Activated naive CD8-positive, alpha-beta T cell treated with anti-CD3 and anti-CD28 coated beads, Interleukin-2, amount 10 ng/mL, durations not matched to agents 7 days and 5 days (primary cell): ENCODE data around the gene TIGD4. TPM values are rescaled to one million over a fixed set of nuclear protein-coding genes. Genes with fewer than 3 reads are reported as not detected.

Experiments
- ATAC-seq: fragments of 150-1000 bp; cut with Tn5 transposase; one replicate; pipeline ENCODE4 v1.10.0; 2021; ENCODE audit warnings: low read depth, moderate library complexity
- POLR2A ChIA-PET: fragments of 350-600 bp; sonication (Branson Sonifier 250); formaldehyde crosslinking; loops from one replicate; lab custom pipeline; 2021; ENCODE audit warnings: antibody characterized with exemption; lab: Charles Lee
- DNase-seq: peaks from one replicate; pipeline ENCODE4 v3.0.0; 2021
- H3K27ac Mint-ChIP-seq: one replicate; pipeline ENCODE4 v1.8.0; 2022; ENCODE audit warnings: mild to moderate bottlenecking, mixed read lengths
- H3K27me3 Mint-ChIP-seq: one replicate; pipeline ENCODE4 v1.8.0; 2022; ENCODE audit warnings: mild to moderate bottlenecking, moderate library complexity, mixed read lengths
- H3K36me3 Mint-ChIP-seq: one replicate; pipeline ENCODE4 v1.8.0; 2021; ENCODE audit warnings: mild to moderate bottlenecking, mixed read lengths
- H3K4me1 Mint-ChIP-seq: one replicate; pipeline ENCODE4 v1.8.0; 2021; ENCODE audit warnings: mixed read lengths
- H3K4me3 Mint-ChIP-seq: one replicate; pipeline ENCODE4 v1.8.0; 2022; ENCODE audit warnings: mild to moderate bottlenecking, moderate library complexity, mixed read lengths
- H3K9me3 Mint-ChIP-seq: one replicate; pipeline ENCODE4 v1.8.0; 2021; ENCODE audit warnings: mixed read lengths
- total RNA-seq, 2 experiments: library from RNA; stranded (reverse); gene quantifications; one replicate each; pipeline ENCODE4 v1.2.3, GENCODE V29; 2021

TIGD4 gene
- under 1 TPM; 0.34 to 0.47 TPM for total RNA-seq

DNA sequence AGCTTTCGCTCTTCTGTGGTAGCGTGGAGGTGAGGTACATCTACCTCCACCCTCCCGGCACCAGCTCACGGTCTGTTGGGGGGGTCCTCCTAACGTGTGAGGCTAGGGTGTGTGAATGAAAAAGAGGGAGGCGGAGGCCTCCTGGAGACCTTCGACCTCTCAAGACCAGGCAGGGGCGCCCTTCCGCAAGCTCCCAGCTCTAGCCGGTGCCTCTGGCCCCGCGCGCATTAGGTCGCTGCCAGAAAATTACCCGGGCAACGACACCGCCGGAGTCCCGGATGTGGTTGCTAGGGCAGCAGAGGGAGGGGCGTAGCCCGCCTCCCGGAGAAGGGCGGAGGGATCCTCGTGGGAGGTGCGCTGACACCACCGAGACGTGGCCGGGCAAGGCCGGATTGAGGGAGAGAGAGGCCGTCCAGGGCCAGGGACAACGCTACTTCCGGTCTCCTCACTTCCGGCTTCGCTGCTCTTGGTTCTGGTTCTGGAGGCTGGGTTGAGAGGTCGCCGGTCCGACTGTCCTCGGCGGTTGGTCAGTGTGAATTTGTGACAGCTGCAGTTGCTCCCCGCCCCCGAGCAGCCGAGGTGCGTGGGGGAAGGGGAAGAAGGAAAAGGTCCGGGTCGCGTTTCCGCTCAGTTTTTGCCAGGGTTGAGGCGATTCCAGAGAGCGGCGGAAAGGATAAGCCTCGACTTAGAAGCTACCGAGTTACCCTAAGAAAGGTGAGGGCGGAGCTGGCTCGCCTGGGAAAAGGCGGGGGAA lies at the start of gene TIGD4, which contains the start of gene ARFIP1:
TSS of gene TIGD4 (minus strand) at position 218 of the 754 bp plus-strand sequence. CDS start 8,726 bp downstream, outside the sequence.
TSS of gene ARFIP1 (plus strand) at position 442 of the 754 bp plus-strand sequence. CDS start 49,680 bp downstream, outside the sequence.
- peak within 1 kb of the TSS; percentile 95 for H3K4me3 Mint-ChIP-seq
- H3K27ac Mint-ChIP-seq = peak within 1 kb of the TSS; percentile 92
- peak; percentile 88 for ATAC-seq
- H3K27me3 Mint-ChIP-seq = peaks cover 13% of the 10 kb centered on the region
- POLR2A ChIA-PET = interaction anchor here (0.7 to 2.1 kb wide), 10 partner anchors 11 to 954 kb away, joined by 3 to 11 read pairs (median 5); partner anchors contain the start of genes FBXW7 and TMEM154
- peak; percentile 96 for DNase-seq
- no peaks in the 10 kb centered on the region for H3K9me3 Mint-ChIP-seq
- peaks cover 2% of the 10 kb centered on the region for H3K36me3 Mint-ChIP-seq
- peaks cover 31% of the 10 kb centered on the region for H3K4me1 Mint-ChIP-seq

DNA sequence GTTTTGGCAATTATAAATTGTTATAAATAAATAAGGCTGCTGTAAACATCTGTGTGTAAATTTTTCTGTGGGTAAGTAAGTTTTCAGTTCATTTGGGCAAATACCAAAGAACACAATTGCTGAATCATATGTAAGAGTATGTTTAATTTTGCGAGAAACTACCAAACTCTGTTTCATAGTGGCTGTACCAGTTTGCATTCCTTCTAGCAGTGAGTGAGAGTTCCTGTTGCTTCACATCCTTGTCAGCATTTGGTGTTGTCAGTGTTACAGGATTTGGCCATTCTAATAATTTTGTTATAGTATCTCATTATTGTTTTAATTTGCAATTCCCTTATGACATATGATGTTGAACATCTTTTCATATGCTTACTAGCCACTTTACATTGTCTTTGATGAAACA lies 48.6 kb upstream of the TIGD4 start:
- ATAC-seq (no peak), DNase-seq (no peak)
- Mint-ChIP-seq H3K27ac (no peak overlapping the region), H3K9me3 (peaks cover 4% of the 10 kb centered on the region), H3K36me3 (peaks cover 29% of the 10 kb centered on the region), H3K27me3 (no peaks in the 10 kb centered on the region), H3K4me1 (no peaks in the 10 kb centered on the region), H3K4me3 (no peak overlapping the region)
- POLR2A ChIA-PET = no interaction called here

DNA sequence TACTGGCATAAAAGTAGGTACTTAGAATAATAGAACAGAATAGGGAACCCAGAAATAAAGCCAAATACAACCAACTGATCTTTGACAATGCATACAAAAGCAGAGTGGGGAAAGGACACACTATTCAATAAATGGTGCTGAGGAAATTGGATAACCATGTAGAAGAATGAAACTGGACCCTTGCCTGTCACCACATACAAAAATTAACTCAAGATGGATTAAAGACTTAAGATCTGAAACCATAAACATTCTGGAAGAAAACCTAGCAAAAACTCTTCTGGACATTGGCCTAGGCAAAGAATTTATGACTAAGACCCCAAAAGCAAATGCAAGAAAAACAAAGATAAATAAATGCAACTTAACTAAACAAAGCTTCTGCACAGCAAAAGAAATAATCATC lies 45.8 kb upstream of the TIGD4 start:
- ATAC-seq = no peak
- H3K9me3 Mint-ChIP-seq = peaks cover 8% of the 10 kb centered on the region

DNA sequence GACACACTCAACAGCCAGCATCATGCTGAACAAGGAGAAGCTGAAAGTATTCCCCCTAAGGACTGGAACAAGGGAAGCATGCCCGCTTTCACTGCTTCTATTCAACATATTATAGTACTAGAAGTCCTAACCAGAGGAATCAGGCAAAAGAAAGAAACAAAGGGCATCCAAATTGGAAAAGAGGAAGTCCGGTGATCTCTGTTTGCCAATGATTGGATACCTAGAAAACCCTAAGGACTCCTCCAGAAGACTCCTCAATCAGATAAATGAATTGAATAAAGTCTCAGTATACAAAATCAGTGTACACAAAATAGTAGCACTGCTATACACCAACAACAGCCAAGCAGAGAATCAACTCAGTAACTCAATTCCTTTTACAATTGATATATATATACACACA lies 45.0 kb upstream of the TIGD4 start:
- DNase-seq (no peak), ATAC-seq (no peak)
- POLR2A ChIA-PET = no interaction called here
- H3K9me3 Mint-ChIP-seq = peaks cover 8% of the 10 kb centered on the region
- no peak overlapping the region for H3K4me3 Mint-ChIP-seq
- H3K27me3 Mint-ChIP-seq = no peaks in the 10 kb centered on the region
- peaks cover 18% of the 10 kb centered on the region for H3K36me3 Mint-ChIP-seq
- H3K4me1 Mint-ChIP-seq = no peaks in the 10 kb centered on the region
- H3K27ac Mint-ChIP-seq = no peak overlapping the region

More for the DNA sequence above, 45.8 kb upstream of the TIGD4 start:
- no peak for DNase-seq
- Mint-ChIP-seq H3K27ac (no peak overlapping the region), H3K4me1 (no peaks in the 10 kb centered on the region), H3K27me3 (no peaks in the 10 kb centered on the region), H3K4me3 (no peak overlapping the region), H3K36me3 (peaks cover 16% of the 10 kb centered on the region)
- POLR2A ChIA-PET = no interaction called here

DNA sequence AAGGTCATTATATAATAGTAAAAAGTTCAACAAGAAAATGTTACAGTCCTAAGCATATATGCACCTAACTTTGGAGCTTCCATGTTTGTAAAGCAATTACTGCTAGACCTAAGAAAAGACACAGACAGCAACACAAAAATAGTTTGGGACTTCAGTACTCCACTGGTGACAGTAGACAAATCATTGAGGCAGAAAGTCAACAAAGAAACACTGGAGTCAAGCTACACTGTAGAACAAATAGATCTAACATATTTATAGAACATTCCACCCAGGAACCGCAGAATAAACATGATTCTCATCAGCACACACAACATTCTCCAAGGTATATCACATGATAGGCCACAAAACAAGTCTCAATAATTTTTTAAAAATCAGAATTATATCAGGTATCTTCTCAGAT lies 42.8 kb upstream of the TIGD4 start:
- no peak for ATAC-seq
- H3K9me3 Mint-ChIP-seq = peaks cover 6% of the 10 kb centered on the region

DNA sequence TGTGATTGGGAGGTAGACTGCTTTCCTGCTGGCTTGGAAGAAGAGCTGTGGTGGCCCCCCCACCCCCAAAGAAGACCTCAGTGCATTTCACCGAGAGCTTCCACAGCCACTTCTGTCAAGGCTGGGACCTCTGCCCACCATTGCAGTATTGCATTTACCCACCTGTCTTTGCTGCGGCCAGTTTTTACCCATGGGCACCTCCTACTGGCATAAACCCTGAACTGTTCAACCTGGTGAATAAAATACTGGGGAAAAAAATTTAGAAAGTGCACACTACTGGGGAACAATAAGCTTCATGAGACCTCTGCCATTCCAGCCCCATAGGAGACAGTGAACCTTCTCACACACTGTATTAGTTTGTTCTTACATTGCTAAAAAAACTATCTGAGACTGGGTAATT lies 40.5 kb upstream of the TIGD4 start:
- H3K4me3 Mint-ChIP-seq = no peak overlapping the region
- DNase-seq (no peak), ATAC-seq (no peak)
- POLR2A ChIA-PET = no interaction called here
- H3K27me3 Mint-ChIP-seq = no peaks in the 10 kb centered on the region
- H3K9me3 Mint-ChIP-seq = peaks cover 15% of the 10 kb centered on the region
- no peak overlapping the region for H3K27ac Mint-ChIP-seq
- H3K4me1 Mint-ChIP-seq = peaks cover 14% of the 10 kb centered on the region
- H3K36me3 Mint-ChIP-seq = peaks cover 36% of the 10 kb centered on the region

More for the DNA sequence above, 42.8 kb upstream of the TIGD4 start:
- H3K4me3 Mint-ChIP-seq = no peak overlapping the region
- DNase-seq = no peak
- POLR2A ChIA-PET = no interaction called here
- H3K27me3 Mint-ChIP-seq = no peaks in the 10 kb centered on the region
- H3K36me3 Mint-ChIP-seq = peaks cover 19% of the 10 kb centered on the region
- no peak overlapping the region for H3K27ac Mint-ChIP-seq
- peaks cover 4% of the 10 kb centered on the region for H3K4me1 Mint-ChIP-seq

DNA sequence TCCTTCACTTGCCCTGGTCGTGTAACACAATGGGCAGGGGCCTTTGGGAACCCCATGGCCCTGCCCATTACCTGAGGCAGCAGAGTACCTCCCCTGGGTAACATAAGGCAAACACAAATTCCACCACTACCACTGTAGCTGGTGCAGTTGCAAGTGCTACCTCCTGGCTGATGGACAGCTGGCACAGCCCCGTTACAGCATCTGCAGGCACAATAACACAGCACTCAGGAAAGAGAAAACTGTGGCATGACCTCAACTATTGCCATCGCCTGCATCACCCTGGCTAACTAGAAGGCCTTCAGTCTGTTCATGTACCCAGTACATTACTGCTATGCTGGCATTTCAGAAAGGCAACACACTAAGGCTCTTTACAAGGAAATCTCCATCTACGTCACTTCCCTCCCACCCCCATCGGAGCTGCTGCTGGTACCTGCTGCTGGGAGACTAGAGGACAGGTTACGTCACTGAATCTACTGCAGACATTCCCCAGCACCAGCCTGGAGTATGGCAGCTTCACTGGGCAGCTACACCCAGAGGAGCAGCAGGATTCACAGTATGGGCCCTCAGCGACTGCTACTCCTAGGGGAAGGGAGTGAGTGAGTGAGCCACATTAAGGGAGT lies 39.6 kb upstream of the TIGD4 start:
- Mint-ChIP-seq H3K9me3 (peaks cover 15% of the 10 kb centered on the region), H3K27me3 (no peaks in the 10 kb centered on the region), H3K36me3 (peaks cover 43% of the 10 kb centered on the region), H3K4me1 (peaks cover 14% of the 10 kb centered on the region), H3K4me3 (no peak overlapping the region), H3K27ac (no peak overlapping the region)
- POLR2A ChIA-PET = no interaction called here
- no peak for ATAC-seq
- no peak for DNase-seq

DNA sequence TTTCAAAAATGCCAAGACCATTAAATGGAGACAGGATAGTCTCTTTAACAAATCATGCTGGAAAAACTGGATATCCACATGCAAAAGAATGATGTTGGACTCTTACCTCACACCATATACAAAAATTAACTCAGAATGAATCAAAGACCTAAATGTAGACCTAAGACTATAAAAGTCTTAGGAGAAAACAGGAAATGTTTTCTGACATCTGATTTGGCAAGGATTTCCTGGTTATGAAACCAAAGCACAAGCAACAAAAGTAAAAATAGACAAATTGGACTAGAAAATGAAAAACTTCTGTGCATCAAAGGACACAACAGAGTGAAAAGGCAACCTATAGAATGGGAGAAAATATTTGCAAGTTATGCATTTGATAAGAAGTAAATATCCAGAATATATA lies 37.8 kb upstream of the TIGD4 start:
- POLR2A ChIA-PET = no interaction called here
- Mint-ChIP-seq H3K27ac (no peak overlapping the region), H3K27me3 (no peaks in the 10 kb centered on the region), H3K4me3 (no peak overlapping the region), H3K9me3 (peaks cover 18% of the 10 kb centered on the region), H3K4me1 (peaks cover 14% of the 10 kb centered on the region), H3K36me3 (peaks cover 56% of the 10 kb centered on the region)
- ATAC-seq (no peak), DNase-seq (no peak)

DNA sequence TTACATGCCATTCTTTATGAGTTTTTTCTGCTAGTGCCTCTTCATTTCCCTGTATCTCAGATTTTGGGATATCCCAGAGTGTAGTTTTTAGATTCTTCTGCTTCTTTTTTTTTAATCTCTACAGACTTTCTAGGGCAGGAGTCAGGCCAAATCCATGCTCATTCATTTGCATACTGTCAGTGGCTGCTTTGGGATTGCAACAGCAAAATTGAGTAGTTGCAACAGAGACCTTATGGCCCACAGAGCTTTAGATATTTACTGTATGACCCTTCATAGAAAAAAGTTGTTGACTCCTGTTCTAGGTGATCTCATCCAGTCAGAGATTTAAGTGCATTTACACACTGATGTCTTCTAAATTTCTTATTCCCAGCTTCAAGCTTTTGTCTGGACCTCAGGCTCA lies 35.5 kb upstream of the TIGD4 start:
- no peak overlapping the region for H3K4me3 Mint-ChIP-seq
- ATAC-seq (no peak), DNase-seq (no peak)
- H3K9me3 Mint-ChIP-seq = peaks cover 19% of the 10 kb centered on the region
- H3K27ac Mint-ChIP-seq = no peak overlapping the region
- POLR2A ChIA-PET = no interaction called here
- peaks cover 57% of the 10 kb centered on the region for H3K36me3 Mint-ChIP-seq
- peaks cover 15% of the 10 kb centered on the region for H3K4me1 Mint-ChIP-seq
- H3K27me3 Mint-ChIP-seq = no peaks in the 10 kb centered on the region

DNA sequence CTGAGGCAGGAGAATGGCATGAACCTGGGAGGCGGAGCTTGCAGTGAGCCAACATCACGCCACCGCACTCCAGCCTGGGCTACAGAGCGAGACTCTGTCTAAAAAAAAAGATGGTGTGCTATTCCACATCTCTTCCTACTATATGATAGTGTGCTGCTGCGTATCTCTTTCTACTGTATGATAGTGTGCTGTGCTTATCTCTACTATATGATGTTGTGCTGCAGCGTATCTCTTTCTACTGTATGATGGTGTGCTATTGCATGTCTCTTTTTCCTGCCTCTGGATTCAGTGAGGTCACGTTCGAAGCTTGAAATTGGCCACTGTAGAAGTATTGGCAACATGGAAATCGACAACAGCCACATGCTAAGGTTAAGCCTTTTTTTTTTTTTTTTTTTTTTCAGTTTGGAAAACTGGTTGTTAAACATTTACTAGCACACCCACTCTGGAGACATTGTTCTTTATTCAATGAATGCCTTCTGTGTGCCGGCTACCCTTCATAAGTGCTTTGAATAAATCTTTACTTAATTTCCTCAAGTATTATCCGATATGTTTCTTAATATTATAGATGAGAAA lies 31.3 kb upstream of the TIGD4 start:
- Mint-ChIP-seq H3K4me3 (no peak overlapping the region), H3K27ac (no peak overlapping the region), H3K4me1 (peaks cover 8% of the 10 kb centered on the region), H3K36me3 (peaks cover 54% of the 10 kb centered on the region), H3K9me3 (peaks cover 8% of the 10 kb centered on the region), H3K27me3 (no peaks in the 10 kb centered on the region)
- DNase-seq (no peak), ATAC-seq (no peak)
- POLR2A ChIA-PET = no interaction called here

DNA sequence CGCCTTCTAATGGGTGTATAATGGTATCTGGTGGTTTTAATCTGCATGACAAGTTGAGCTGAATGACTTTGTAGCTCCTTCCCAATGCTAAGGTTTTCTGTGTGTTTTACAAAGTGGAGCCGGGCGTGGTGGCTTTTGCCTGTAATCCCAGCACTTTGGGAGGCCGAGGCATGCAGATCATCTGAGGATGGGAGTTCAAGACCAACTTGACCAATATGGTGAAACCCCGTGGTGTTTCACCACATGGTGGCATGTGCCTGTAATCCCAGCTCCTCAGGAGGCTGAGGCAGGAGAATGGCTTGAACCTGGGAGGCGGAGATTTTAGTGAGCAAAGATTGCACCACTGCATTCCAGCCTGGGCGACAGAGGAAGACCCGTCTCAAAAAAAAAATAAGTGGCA lies 29.1 kb upstream of the TIGD4 start:
- ATAC-seq (no peak), DNase-seq (no peak)
- H3K27ac Mint-ChIP-seq = no peak overlapping the region
- peaks cover 4% of the 10 kb centered on the region for H3K9me3 Mint-ChIP-seq
- POLR2A ChIA-PET = no interaction called here
- H3K4me3 Mint-ChIP-seq = no peak overlapping the region
- no peaks in the 10 kb centered on the region for H3K27me3 Mint-ChIP-seq
- H3K4me1 Mint-ChIP-seq = peaks cover 8% of the 10 kb centered on the region
- peaks cover 40% of the 10 kb centered on the region for H3K36me3 Mint-ChIP-seq

DNA sequence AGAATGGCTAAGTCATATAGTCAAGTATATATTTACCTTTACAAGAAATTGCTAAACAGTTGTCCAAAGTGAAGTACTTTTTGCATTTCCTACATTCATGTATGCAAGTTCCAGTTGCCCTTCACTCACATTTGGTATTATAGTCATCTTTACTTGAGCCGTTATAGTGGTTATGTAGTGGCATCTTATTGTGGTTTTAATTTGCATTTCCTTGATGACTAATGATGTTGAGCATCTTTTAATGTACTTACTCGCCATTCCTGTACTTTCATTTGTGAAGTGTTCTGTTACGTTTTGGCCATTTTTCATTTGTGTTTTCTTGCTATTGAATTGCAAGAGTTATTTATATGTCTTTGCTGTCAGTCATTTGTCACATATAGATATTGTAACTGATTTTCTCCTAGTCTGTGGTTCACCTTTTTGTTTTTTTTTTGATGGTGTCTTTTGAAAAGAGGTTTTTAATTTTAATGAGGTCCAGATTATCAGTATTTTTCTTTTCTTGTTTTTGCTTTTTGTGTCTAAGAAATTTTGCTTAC lies 27.8 kb upstream of the TIGD4 start:
- peaks cover 31% of the 10 kb centered on the region for H3K36me3 Mint-ChIP-seq
- H3K9me3 Mint-ChIP-seq = peaks cover 2% of the 10 kb centered on the region
- H3K27me3 Mint-ChIP-seq = no peaks in the 10 kb centered on the region
- POLR2A ChIA-PET = no interaction called here
- peaks cover 12% of the 10 kb centered on the region for H3K4me1 Mint-ChIP-seq
- H3K4me3 Mint-ChIP-seq = peak overlapping the region; percentile 41
- ATAC-seq = no peak
- no peak for DNase-seq
- H3K27ac Mint-ChIP-seq = peak overlapping the region; percentile 8

DNA sequence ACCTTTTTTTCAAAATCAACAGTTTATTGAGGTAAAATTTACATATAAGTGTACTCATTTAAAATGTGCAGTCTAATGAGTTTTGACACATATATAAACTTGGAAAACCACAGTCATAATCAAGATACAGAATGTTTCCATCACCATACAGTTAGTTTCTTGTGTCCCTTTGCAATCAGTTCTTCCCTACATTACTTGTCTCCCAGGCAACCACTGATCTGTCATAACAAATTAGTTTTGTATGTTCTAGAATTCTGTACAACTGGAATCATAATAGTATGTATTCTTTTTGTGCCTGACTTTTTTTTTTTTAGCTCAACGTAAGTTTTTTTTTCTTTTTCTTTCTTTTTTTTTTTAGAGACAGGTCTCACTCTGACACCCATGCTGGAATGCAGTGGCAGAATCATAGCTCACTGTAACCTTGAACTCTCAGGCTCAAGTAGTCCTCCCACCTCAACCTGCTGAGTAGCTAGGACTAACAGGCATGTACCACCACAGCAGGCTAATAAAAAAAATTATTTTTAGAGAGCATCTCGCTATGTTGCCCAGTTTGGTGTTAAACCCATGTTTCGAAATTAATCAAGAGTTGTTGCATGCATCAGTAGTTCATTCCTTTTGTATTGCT lies 27.1 kb upstream of the TIGD4 start:
- peaks cover 12% of the 10 kb centered on the region for H3K4me1 Mint-ChIP-seq
- POLR2A ChIA-PET = no interaction called here
- H3K36me3 Mint-ChIP-seq = peaks cover 27% of the 10 kb centered on the region
- DNase-seq (no peak), ATAC-seq (no peak)
- H3K9me3 Mint-ChIP-seq = peaks cover 2% of the 10 kb centered on the region
- H3K4me3 Mint-ChIP-seq = no peak overlapping the region
- H3K27me3 Mint-ChIP-seq = no peaks in the 10 kb centered on the region
- H3K27ac Mint-ChIP-seq = no peak overlapping the region
